A549 (cell line): Measurements from ENCODE around the gene PTPN9.

ENCODE experiments used
- CBX8 ChIP-seq: fragments of 200-600 bp; sonication (generic); IDR thresholded peaks from 2 replicates; pipeline ENCODE4 v1.6.1; 2016
- CHD2 ChIP-seq: fragments of 150-350 bp; IDR thresholded peaks from 2 replicates; pipeline ENCODE4 v1.6.1; 2014; ENCODE audit warnings: low read length; ENCODE audit not compliant: partially characterized antibody
- PBX3 ChIP-seq: IDR thresholded peaks from 2 replicates; pipeline ENCODE4 v1.6.1; 2012
- POLR2A ChIP-seq: IDR thresholded peaks from 2 replicates; pipeline ENCODE4 v1.6.1; 2012; ENCODE audit warnings: mild to moderate bottlenecking, low read length
- RFX5 ChIP-seq: fragments of 450-650 bp; IDR thresholded peaks from 2 replicates; pipeline ENCODE4 v1.7.1; 2014; ENCODE audit warnings: antibody characterized with exemption, mild to moderate bottlenecking, moderate library complexity
- SREBF2 ChIP-seq: fragments of 450-650 bp; IDR thresholded peaks from 2 replicates; pipeline ENCODE4 v1.6.1; 2014; ENCODE audit warnings: mild to moderate bottlenecking, moderate library complexity
- TF ChIP-seq, protein P1 (sequence below): fragments of >200 bp; sonication (Bioruptor Twin); formaldehyde crosslinking; IDR thresholded peaks from 3 replicates; pipeline ENCODE4 v1.5.1; 2016
- TF ChIP-seq, protein P2 (sequence below): fragments of 200-600 bp; sonication (generic); IDR thresholded peaks from 2 replicates; pipeline ENCODE4 v1.6.1; 2016; ENCODE audit warnings: antibody characterized with exemption, mild to moderate bottlenecking, moderate library complexity
- TF ChIP-seq, protein P3 (sequence below): fragments of 250-450 bp; sonication (Bioruptor Pico); IDR thresholded peaks from 2 replicates; pipeline ENCODE4 v1.5.0; 2021; ENCODE audit warnings: mild to moderate bottlenecking, moderate library complexity, borderline replicate concordance

GRCh38 chr15:75538376-75538775 is 40.7 kb downstream of the PTPN9 start:
- TF ChIP-seq PBX3 (no peak), POLR2A (no peak), CBX8 (no peak), SREBF2 (no peak), CHD2 (no peak), RFX5 (no peak)
- TF ChIP-seq, protein P1, sequence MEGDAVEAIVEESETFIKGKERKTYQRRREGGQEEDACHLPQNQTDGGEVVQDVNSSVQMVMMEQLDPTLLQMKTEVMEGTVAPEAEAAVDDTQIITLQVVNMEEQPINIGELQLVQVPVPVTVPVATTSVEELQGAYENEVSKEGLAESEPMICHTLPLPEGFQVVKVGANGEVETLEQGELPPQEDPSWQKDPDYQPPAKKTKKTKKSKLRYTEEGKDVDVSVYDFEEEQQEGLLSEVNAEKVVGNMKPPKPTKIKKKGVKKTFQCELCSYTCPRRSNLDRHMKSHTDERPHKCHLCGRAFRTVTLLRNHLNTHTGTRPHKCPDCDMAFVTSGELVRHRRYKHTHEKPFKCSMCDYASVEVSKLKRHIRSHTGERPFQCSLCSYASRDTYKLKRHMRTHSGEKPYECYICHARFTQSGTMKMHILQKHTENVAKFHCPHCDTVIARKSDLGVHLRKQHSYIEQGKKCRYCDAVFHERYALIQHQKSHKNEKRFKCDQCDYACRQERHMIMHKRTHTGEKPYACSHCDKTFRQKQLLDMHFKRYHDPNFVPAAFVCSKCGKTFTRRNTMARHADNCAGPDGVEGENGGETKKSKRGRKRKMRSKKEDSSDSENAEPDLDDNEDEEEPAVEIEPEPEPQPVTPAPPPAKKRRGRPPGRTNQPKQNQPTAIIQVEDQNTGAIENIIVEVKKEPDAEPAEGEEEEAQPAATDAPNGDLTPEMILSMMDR: no peak
- TF ChIP-seq, protein P2, sequence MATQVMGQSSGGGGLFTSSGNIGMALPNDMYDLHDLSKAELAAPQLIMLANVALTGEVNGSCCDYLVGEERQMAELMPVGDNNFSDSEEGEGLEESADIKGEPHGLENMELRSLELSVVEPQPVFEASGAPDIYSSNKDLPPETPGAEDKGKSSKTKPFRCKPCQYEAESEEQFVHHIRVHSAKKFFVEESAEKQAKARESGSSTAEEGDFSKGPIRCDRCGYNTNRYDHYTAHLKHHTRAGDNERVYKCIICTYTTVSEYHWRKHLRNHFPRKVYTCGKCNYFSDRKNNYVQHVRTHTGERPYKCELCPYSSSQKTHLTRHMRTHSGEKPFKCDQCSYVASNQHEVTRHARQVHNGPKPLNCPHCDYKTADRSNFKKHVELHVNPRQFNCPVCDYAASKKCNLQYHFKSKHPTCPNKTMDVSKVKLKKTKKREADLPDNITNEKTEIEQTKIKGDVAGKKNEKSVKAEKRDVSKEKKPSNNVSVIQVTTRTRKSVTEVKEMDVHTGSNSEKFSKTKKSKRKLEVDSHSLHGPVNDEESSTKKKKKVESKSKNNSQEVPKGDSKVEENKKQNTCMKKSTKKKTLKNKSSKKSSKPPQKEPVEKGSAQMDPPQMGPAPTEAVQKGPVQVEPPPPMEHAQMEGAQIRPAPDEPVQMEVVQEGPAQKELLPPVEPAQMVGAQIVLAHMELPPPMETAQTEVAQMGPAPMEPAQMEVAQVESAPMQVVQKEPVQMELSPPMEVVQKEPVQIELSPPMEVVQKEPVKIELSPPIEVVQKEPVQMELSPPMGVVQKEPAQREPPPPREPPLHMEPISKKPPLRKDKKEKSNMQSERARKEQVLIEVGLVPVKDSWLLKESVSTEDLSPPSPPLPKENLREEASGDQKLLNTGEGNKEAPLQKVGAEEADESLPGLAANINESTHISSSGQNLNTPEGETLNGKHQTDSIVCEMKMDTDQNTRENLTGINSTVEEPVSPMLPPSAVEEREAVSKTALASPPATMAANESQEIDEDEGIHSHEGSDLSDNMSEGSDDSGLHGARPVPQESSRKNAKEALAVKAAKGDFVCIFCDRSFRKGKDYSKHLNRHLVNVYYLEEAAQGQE: no peak
- TF ChIP-seq, protein P3, sequence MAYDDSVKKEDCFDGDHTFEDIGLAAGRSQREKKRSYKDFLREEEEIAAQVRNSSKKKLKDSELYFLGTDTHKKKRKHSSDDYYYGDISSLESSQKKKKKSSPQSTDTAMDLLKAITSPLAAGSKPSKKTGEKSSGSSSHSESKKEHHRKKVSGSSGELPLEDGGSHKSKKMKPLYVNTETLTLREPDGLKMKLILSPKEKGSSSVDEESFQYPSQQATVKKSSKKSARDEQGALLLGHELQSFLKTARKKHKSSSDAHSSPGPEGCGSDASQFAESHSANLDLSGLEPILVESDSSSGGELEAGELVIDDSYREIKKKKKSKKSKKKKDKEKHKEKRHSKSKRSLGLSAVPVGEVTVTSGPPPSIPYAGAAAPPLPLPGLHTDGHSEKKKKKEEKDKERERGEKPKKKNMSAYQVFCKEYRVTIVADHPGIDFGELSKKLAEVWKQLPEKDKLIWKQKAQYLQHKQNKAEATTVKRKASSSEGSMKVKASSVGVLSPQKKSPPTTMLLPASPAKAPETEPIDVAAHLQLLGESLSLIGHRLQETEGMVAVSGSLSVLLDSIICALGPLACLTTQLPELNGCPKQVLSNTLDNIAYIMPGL: no peak
